Cardiac muscle cell (in vitro differentiated cells and primary cell): ENCODE results near the gene LIMS1. TPM values are rescaled to one million over a fixed set of nuclear protein-coding genes. Genes with fewer than 3 reads are reported as not detected.
"Not testable (repeated sequence)": the region's sequence is repeated elsewhere in the genome, so short reads cannot be mapped to it uniquely, and the experiment has no call there.

Experiments used
- DNase-seq, 2 donors: peaks; one replicate each; pipeline versions ENCODE4 v3.0.0 to v3.0.0-alpha.2; 2010 to 2017; ENCODE audit warnings: low read depth in 1 of 2, low spot score in 1 of 2
- H3K27ac ChIP-seq: fragments of 200-600 bp; sonication (generic); 2 replicates; pipeline ENCODE4 v1.5.1; 2016
- H3K27me3 ChIP-seq: fragments of 200-600 bp; sonication (generic); 2 replicates; pipeline ENCODE4 v1.6.0; 2016; ENCODE audit warnings: control low read depth
- H3K36me3 ChIP-seq: fragments of 200-600 bp; sonication (generic); 2 replicates; pipeline ENCODE4 v1.5.1; 2016; ENCODE audit warnings: control low read depth
- H3K4me1 ChIP-seq: fragments of 200-600 bp; sonication (generic); 2 replicates; pipeline ENCODE4 v1.8.1; 2017; ENCODE audit warnings: low read depth, mild to moderate bottlenecking, mixed run types
- H3K4me3 ChIP-seq: fragments of 200-600 bp; sonication (generic); 2 replicates; pipeline ENCODE4 v1.5.1; 2016; ENCODE audit warnings: mild to moderate bottlenecking
- H3K9me3 ChIP-seq: fragments of 200-600 bp; sonication (generic); 2 replicates; pipeline ENCODE4 v1.5.1; 2017; ENCODE audit warnings: low read depth, mild to moderate bottlenecking, control low read depth
- polyA plus RNA-seq: library from polyadenylated mRNA; unstranded; fragments of >200 nt; fragmentation: Nextera tagmentation; extraction: Ambion mirVana; gene quantifications from 2 replicates; pipeline ENCODE4 v1.2.1, GENCODE V29; 2016
- total RNA-seq: library from RNA; depleted of rRNA; stranded (reverse); fragments of >200 nt; gene quantifications from 2 replicates; pipeline ENCODE4 v1.2.3, GENCODE V29; 2016
- TF ChIP-seq, protein P1 (sequence below): IDR thresholded peaks from 2 replicates; pipeline ENCODE4 v1.5.1; 2012; ENCODE audit warnings: low read depth, mild to moderate bottlenecking, low read length

The LIMS1 gene
- total and polyA plus RNA-seq, 2 experiments from 2014 or later = 29.8 to 56.8 TPM

GRCh38 chr2:108593547-108594098 is 59.4 kb downstream of the LIMS1 start:
- Histone ChIP-seq H3K36me3 (no peaks in the 10 kb centered on the region), H3K9me3 (no peaks in the 10 kb centered on the region), H3K27me3 (no peaks in the 10 kb centered on the region), H3K4me1 (peaks cover 34% of the 10 kb centered on the region), H3K27ac (peak overlapping the region; percentile 89), H3K4me3 (no peak overlapping the region)
- peak in 1 of 2 donors; percentile 77 for DNase-seq
- TF ChIP-seq, protein P1, sequence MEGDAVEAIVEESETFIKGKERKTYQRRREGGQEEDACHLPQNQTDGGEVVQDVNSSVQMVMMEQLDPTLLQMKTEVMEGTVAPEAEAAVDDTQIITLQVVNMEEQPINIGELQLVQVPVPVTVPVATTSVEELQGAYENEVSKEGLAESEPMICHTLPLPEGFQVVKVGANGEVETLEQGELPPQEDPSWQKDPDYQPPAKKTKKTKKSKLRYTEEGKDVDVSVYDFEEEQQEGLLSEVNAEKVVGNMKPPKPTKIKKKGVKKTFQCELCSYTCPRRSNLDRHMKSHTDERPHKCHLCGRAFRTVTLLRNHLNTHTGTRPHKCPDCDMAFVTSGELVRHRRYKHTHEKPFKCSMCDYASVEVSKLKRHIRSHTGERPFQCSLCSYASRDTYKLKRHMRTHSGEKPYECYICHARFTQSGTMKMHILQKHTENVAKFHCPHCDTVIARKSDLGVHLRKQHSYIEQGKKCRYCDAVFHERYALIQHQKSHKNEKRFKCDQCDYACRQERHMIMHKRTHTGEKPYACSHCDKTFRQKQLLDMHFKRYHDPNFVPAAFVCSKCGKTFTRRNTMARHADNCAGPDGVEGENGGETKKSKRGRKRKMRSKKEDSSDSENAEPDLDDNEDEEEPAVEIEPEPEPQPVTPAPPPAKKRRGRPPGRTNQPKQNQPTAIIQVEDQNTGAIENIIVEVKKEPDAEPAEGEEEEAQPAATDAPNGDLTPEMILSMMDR = peak; percentile 7

- Histone ChIP-seq H3K9me3 (no peaks in the 10 kb centered on the region), H3K4me1 (peaks cover 34% of the 10 kb centered on the region), H3K27ac (peak overlapping the region; percentile 89), H3K27me3 (no peaks in the 10 kb centered on the region), H3K4me3 (no peak overlapping the region), H3K36me3 (no peaks in the 10 kb centered on the region)
- TF ChIP-seq, protein P1 = no peak
- peak in 1 of 2 donors; percentile 86 for DNase-seq
These were observed 60.1 kb downstream of the LIMS1 start for GRCh38 chr2:108594132-108594981.

DNA sequence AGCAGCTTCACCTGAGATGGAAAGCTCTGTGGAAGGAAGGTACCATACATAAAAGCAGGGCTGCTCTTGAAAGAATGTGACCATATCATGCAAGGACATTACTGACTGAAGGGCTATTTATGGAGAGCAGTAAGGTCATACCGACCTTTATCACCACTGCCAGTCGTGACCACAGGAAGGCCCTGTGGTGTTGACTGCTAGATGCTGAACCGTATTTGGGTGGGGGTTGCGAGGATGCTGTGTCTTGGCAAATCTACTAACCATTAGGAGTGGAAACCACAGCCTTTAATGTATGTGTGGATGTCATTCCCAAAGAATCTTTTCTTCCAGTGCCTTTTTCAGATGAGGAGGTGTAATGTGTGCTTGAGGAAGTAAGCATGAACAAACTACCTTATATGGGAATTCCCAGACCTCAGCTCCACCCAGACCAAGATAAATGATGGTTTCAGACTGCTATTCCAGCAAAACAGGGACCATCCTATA is 60.8 kb downstream of the LIMS1 start:
- Histone ChIP-seq H3K4me1 (peaks cover 27% of the 10 kb centered on the region), H3K27me3 (no peaks in the 10 kb centered on the region), H3K27ac (peak overlapping the region; percentile 89), H3K36me3 (no peaks in the 10 kb centered on the region), H3K4me3 (no peak overlapping the region), H3K9me3 (no peaks in the 10 kb centered on the region)
- peak; percentile 55 to 91 for DNase-seq
- TF ChIP-seq, protein P1 = no peak

DNA sequence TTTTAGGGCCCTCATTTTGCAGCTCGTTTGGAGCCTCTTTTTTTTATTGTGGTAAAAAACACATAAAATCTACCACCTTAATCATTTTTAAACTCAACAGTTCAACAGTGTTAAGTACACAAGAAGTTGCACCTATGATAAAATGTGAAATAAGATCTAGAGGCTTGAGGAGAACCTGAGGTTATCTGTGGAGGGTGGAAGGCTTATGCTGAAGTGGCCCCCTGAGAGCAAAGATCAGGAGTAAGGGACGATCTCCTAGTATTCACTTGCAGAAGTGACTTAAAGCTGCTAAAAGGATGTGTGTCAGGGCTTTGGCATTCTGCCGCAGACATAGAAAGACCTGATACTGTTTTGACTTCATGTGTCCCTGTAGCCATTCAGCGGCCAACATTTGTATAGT is 61.5 kb downstream of the LIMS1 start:
- peak overlapping the region; percentile 89 for H3K27ac ChIP-seq

DNA sequence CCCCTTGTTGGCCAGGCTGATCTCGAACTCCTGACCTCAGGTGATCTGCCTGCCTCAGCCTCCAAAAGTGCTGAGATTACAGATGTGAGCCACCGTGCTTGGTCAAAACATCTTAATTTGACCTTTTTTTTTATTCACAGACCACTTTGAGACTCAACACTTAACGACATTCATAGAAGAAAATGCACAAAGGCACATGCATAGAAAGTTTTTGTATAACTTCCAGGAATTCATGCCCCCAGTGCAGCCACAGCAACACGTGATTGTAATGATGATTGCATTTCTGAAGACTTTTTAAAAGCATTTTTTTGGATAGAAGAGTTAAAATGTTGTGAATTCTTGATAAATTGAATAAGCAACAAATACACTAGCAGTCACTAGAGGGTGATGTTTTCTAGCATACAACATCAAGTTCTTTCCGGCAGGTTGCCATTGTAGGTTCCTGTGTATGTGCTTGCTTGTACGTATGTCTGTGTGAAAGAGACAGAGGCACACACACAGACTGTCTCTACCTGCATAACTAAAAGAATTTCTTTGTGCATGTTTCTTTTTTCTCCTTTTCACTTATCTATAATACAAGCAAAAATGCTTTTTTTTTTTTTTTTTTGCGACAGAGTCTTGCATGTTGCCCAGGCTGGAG is 63.0 kb downstream of the LIMS1 start:
- not testable (repeated sequence) for H3K4me3 ChIP-seq, H3K27ac ChIP-seq, H3K27me3 ChIP-seq, H3K9me3 ChIP-seq, H3K36me3 ChIP-seq
- TF ChIP-seq, protein P1 = peak; percentile 28
- peak in 1 of 2 donors; percentile 77 for DNase-seq
- peaks cover 27% of the 10 kb centered on the region for H3K4me1 ChIP-seq

More for the DNA sequence above, 61.5 kb downstream of the LIMS1 start:
- DNase-seq, H3K4me3 ChIP-seq, H3K36me3 ChIP-seq, H3K9me3 ChIP-seq, H3K27me3 ChIP-seq: not testable (repeated sequence)
- peaks cover 27% of the 10 kb centered on the region for H3K4me1 ChIP-seq

GRCh38 chr2:108601199-108601598 is 66.9 kb downstream of the LIMS1 start:
- DNase-seq, H3K27me3 ChIP-seq: not testable (repeated sequence)

More at GRCh38 chr2:108601199-108601598, 66.9 kb downstream of the LIMS1 start:
- H3K27ac ChIP-seq, H3K4me3 ChIP-seq, H3K4me1 ChIP-seq, H3K36me3 ChIP-seq, H3K9me3 ChIP-seq: not testable (repeated sequence)
